ENCODE data around the gene SF3A2.
"Not testable (repeated sequence)": the region's sequence is repeated elsewhere in the genome, so short reads cannot be mapped to it uniquely, and the experiment has no call there.

SF3A2 gene

GRCh38 chr19:2199215-2199614 is 37.4 kb upstream of the SF3A2 start:
- TF ChIP-seq, protein P1, sequence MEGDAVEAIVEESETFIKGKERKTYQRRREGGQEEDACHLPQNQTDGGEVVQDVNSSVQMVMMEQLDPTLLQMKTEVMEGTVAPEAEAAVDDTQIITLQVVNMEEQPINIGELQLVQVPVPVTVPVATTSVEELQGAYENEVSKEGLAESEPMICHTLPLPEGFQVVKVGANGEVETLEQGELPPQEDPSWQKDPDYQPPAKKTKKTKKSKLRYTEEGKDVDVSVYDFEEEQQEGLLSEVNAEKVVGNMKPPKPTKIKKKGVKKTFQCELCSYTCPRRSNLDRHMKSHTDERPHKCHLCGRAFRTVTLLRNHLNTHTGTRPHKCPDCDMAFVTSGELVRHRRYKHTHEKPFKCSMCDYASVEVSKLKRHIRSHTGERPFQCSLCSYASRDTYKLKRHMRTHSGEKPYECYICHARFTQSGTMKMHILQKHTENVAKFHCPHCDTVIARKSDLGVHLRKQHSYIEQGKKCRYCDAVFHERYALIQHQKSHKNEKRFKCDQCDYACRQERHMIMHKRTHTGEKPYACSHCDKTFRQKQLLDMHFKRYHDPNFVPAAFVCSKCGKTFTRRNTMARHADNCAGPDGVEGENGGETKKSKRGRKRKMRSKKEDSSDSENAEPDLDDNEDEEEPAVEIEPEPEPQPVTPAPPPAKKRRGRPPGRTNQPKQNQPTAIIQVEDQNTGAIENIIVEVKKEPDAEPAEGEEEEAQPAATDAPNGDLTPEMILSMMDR (IDR thresholded peaks at IDR 0.05; ENCODE audit: insufficient read depth, missing control alignments): no peak
- no peak for DNase-seq (ENCODE audit: insufficient read length, low spot score)
- no peak for FAIRE-seq

DNA sequence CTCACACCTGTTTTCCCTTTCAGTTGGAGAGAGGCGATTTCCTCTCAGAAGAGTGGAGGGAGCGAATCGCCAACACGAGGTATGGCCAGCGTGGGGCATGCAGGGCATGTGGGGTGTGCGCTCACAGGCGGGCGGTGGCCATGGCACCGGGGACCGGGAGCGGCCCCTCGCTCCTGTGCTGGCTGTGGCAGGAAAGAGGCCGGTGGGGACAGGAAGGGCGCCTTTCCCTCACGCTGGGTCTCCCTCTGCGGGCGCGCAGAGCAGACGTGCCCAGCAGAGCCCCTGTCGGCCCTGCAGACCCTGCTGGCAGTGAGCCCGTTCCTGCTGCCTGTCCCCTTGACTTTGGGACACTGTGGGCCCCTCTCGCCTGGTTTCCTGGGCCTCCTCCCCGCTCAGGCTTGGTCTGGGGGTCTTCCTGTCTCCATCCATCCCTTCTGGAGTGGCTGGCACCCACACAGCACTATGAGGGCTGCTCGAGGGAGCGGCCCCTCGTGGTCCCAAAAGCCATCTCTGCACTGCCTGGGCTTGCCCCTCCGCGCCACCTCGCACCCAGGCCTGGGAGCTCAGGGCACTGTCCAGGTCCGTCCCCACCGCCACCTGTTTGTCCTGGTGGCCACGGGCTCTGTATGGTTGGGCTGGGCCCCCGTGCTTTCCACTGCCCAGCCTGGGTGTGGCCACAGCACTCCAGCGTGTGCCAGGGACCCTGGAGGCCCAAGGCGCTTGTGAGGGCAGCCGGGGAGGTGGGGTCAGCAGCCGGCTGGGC is 36.6 kb upstream of the SF3A2 start:
- no peak for DNase-seq (ENCODE audit: insufficient read length, low spot score)
- FAIRE-seq: no peak
- TF ChIP-seq, protein P1 (IDR thresholded peaks at IDR 0.05; ENCODE audit: insufficient read depth, missing control alignments): no peak

DNA sequence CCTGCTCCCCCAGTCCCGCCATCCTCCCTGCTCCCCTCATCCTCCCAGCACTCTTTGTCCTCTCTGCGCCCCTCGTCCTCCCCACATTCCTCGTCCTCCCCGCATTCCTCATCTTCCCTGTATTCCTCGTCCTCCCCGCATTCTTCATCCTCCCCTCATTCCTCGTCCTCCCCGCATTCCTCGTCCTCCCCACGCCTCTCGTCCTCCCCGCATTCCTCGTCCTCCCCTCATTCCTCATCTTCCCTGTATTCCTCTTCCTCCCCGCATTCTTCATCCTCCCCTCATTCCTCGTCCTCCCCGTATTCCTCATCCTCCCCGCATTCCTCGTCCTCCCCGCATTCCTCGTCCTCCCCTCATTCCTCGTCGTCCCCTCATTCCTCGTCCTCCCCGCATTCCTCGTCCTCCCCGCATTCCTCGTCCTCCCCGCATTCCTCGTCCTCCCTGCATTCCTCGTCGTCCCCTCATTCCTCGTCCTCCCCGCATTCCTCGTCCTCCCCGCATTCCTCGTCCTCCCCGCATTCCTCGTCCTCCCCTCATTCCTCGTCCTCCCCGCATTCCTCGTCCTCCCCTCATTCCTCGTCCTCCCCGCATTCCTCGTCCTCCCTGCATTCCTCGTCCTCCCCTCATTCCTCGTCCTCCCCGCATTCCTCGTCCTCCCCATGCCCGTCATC is 35.9 kb upstream of the SF3A2 start:
- not testable (repeated sequence) for DNase-seq (ENCODE audit: insufficient read length, low spot score); FAIRE-seq

GRCh38 chr19:2201473-2202148 is 35.0 kb upstream of the SF3A2 start:
- no peak for DNase-seq (ENCODE audit: insufficient read length, low spot score)
- TF ChIP-seq, protein P1 (IDR thresholded peaks at IDR 0.05; ENCODE audit: insufficient read depth, missing control alignments): no peak
- no peak for FAIRE-seq

DNA sequence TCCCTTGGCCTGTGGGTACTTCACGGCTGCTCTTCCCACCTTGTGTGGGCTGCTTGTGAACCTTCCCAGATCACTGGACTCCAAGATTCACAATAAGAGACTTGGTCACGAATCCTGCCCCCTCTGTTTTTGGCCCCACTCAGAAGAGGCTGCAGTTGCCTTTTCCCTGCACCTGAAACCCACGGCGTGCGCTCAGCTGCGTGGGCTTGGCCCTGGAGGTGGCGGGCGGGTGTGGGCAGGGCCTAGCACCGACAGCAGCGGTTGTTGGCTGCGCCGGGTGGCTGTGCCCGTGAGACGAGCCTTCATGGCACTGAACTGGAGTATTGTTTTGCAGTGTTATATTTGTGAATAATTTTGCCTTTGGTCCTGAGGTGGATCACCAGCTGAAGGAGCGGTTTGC is 34.3 kb upstream of the SF3A2 start:
- TF ChIP-seq, protein P1 (IDR thresholded peaks at IDR 0.05; ENCODE audit: insufficient read depth, missing control alignments): no peak
- no peak for DNase-seq (ENCODE audit: insufficient read length, low spot score)
- no peak for FAIRE-seq

- FAIRE-seq (no peak), DNase-seq (ENCODE audit: insufficient read length, low spot score) (no peak)
- TF ChIP-seq, protein P1 (IDR thresholded peaks at IDR 0.05; ENCODE audit: insufficient read depth, missing control alignments): no peak
Measured at GRCh38 chr19:2207008-2207407, 29.6 kb upstream of the SF3A2 start.

- TF ChIP-seq, protein P1 (IDR thresholded peaks at IDR 0.05; ENCODE audit: insufficient read depth, missing control alignments): no peak
- FAIRE-seq (no peak), DNase-seq (ENCODE audit: insufficient read length, low spot score) (no peak)
Measured at GRCh38 chr19:2207991-2208860, 28.4 kb upstream of the SF3A2 start.

Data from D721Med (cell line).